Measurements from ENCODE around the gene CHAC1.
A peak's percentile ranks its signal among the peaks of the same experiment; 100 is the strongest.

The CHAC1 gene

DNA sequence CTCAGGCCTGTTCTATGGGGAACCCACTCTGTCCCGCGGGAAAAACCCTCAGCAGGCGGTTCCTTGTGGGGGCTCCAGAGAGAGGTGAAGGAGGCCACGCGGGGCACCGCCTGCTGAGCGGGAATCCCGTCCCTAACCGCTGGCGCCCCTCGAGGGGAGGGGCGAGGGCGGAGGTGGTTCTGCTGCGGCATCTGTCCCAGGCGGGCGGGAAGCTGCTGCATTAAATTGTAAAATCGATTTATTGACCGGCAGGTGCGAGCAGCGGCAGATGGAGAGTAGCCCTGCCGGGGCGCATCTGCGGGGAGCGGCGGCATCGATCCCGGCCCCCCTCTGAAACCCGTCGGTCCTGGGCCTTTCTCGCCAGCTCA lies 27.8 kb upstream of the CHAC1 start:
- DNase-seq: no peak

DNA sequence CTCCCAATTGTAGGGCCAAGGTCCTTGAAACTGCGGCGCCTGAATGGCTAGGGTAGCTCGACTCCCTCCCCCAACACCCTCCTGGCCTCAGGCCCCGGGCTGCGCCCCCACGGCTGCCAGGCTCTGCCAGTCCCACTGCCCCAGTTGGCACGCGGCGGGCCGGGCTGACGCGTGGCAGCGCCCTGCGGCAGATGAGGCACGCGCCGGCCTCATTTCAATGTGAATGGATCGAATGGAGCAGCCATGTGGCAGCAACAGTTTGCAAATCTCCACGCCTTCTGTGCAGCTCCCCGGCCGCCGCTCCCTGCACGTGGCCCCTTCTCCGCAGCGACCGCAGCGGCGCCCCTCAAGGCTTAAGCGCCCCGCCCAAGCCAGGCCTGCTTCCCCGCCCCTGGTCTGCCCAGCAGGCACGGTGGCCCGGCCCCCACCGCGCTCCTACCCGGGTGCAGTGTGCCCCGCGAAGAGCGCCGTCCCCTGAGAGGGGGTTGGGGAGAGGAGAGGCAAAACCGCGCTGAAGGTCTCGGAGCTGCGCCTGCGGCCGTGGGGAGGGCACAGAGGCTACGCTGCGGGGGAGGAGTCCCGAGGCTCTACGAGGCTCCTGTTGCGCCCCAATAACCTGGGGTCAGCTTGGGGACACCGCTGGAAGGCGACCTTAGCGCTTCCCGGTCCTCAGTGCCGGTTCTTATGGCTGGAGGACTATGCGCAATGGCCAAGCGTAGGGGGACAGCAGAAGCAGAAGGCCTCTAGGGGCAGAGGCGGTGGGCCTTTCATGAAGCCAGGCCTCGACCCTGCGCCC lies 27.2 kb upstream of the CHAC1 start:
- DNase-seq: peak; percentile 79

DNA sequence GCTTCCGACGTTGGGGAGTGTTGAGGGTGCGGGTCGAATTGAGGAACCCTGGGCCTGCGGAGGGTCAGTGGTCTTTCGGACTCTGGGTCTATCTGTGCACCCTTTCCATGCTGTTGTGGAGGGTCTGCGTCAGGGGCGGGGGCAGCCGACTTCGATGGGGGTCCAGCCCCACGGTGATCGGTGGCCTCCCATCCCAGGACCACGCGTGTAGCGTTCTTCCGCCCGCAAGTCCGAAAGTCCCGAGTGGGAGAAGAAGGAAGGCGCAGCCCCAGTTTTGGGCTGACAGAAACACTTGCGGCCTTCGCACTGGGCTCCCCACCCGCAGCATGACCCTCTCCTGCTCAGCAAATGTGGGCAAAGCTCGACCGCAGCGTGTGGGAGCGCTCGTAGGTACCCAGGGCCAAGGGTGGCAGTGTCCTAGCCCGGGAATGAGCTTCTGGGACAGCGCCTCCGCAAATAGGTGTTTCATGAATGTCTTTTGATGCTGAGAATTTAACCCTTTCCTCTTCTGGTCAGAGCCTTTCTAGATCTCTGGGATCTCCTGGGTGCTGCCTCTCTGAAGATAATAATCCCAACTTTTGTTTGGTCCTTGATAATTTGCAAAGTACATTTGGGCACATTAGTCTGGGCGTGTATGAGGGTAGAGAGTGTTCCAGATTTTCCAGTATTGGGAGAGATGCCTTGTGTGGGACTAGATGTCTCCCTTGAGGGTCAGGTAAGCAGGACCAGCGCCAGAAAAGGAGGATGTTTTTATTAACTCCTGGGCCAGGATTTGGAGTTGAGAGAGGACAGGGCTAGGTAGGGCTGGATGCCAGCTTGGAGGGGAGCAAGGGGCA lies 26.4 kb upstream of the CHAC1 start:
- DNase-seq: no peak

DNA sequence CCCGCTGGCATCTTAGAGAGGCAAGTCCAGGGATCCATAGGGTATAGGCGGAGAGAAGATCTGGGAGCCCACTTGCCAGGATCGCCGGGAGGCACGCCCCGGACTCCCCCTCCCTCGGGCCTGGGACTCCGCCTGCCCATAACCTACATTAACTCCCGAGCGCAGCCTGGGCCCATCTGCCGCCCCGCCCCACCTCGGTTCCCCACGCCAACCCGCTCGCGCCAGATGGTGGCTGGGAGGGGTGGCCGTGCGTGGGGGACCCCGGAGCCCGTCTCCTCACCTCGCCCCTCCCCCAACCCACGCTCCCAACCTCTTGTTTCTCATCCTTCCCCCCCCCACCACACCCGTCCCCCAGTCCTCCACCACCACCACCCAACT lies 25.8 kb upstream of the CHAC1 start:
- no peak for DNase-seq

DNA sequence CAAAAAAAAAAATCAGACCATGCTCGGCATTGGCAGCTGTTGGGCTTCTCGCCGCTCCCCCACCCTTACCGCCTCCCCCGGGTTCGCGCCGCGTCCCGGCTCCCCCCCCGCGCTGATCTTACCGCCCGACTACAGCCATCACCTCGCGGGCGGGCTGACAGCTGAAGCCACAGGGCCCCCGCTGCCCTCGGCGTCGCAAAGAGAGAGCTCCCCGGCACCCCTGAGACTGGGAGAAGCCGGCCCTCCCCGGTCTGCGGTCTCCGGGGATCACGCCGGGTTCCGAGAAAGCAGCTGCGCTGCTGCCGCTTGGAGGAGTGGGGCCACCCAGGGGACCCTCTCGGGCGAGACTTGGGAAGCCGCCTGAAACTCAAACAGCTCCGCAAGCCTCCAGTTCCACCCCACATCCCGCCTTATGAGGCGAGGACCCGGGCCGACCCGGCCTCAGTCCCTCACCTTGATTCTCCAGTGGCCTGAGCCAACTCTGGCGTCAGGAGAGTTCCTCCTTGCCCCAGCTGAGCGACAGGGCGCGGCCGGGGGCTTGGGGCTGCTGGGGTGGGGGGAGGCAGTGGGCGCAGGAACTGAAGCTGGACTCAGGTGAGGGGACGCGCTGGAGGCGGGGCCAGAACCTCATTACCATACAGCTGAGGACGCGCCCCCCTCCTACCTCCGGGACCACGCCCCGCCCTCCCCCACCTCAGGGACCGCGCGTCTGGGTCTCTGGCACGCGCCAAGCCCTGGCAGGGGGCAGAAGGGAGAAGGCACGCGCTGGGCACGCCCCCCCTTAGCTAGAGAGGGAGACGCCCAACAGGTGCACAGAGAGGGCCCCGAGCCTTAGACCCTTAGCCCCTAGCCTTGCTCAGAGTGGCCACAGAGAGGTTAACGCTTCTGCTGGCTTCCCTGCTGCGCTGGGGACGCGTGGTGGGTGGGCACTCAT lies 25.1 kb upstream of the CHAC1 start:
- DNase-seq: no peak

DNA sequence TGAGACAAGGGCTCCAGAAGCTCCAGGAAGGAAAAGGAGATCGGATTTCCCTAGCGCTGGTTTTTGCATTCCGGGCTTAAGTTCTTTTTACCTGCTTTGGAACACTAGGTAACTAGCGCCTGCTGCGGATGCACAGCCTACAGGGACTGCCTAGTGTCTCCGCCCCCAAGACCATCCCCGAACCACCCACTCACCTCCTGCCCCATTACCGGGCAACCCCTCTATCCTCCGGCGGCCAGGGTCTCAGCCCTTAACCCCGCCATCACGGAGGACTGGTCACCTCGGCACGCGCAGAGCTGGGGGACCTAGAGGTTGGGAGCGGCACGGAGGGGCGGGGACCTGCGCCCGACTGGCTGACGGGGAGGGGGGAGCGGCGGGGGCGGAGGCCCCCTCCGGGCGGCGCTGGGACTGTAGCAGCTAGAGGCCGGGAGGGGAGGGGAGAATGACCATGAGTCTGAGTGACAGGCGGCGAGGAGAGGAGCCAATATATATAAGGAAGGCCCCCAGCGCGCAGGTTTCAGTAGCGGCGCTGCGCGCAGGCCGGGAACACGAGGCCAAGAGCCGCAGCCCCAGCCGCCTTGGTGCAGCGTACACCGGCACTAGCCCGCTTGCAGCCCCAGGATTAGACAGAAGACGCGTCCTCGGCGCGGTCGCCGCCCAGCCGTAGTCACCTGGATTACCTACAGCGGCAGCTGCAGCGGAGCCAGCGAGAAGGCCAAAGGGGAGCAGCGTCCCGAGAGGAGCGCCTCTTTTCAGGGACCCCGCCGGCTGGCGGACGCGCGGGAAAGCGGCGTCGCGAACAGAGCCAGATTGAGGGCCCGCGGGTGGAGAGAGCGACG lies 24.2 kb upstream of the CHAC1 start, which contains the start of gene DLL4:
TSS of gene DLL4 (plus strand) at position 520 of the 839 bp plus-strand sequence. CDS start 329 bp downstream, outside the sequence.
- peak; percentile 68 for DNase-seq

DNA sequence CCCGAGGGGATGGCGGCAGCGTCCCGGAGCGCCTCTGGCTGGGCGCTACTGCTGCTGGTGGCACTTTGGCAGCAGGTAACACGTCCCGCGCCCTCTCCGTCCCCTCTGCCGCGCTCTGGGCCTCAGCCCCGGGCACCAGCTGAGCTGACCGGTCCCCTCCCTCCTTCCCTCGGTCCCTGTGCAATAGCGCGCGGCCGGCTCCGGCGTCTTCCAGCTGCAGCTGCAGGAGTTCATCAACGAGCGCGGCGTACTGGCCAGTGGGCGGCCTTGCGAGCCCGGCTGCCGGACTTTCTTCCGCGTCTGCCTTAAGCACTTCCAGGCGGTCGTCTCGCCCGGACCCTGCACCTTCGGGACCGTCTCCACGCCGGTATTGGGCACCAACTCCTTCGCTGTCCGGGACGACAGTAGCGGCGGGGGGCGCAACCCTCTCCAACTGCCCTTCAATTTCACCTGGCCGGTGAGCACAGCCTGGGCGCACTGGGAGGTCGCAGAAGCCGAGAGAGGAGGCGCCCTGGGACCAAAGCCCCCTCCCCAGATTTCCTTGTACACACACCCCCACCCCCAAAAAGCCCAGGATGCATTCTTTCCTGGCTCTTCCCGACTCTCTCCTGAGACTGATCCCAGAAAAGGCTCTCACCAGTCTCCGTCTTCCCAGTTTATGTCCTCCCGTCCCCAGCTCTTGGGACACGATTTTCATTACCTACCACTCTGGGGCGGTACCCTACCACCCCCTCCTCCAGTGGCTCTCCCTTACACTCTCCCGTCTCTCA lies 23.4 kb upstream of the CHAC1 start:
- DNase-seq: no peak

DNA sequence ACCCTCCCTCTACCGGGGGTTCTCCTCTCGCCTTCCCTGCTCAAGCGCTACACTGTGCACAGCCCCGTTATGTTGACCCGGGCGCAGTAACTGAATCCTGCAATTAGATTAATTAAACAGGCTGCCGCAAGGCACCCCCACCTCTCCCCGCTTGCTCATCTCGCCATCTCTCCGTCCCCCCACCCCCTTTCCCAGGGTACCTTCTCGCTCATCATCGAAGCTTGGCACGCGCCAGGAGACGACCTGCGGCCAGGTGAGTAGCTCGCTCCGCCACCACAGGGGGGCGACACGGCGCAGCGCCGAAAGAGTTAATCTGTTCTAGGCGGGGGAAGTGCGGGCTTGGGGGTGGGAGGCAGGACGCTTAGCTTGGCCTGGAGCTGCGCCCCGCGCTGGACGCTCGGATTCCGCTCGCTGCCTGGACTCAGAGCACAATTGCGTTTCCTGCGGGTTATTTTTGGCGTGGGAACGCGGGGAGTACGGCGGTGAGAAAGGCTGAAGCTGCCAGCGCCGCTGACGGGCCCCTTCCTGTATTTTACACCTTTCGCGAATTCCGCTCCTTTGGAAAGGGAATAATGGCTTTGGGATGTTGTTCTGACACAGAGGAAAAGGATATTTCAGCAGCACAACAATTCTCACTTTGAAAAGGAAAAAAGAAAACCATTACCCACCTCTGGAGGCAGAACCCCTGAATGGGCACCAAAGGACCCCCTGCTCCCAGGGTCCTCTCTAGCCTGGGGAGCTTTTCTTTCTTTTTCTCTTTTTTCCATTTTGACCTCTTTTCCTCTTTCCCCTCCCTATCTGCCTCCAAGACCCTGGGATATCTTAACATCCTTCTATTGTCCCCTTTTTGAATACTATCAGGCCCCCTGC lies 22.6 kb upstream of the CHAC1 start:
- DNase-seq: no peak

DNA sequence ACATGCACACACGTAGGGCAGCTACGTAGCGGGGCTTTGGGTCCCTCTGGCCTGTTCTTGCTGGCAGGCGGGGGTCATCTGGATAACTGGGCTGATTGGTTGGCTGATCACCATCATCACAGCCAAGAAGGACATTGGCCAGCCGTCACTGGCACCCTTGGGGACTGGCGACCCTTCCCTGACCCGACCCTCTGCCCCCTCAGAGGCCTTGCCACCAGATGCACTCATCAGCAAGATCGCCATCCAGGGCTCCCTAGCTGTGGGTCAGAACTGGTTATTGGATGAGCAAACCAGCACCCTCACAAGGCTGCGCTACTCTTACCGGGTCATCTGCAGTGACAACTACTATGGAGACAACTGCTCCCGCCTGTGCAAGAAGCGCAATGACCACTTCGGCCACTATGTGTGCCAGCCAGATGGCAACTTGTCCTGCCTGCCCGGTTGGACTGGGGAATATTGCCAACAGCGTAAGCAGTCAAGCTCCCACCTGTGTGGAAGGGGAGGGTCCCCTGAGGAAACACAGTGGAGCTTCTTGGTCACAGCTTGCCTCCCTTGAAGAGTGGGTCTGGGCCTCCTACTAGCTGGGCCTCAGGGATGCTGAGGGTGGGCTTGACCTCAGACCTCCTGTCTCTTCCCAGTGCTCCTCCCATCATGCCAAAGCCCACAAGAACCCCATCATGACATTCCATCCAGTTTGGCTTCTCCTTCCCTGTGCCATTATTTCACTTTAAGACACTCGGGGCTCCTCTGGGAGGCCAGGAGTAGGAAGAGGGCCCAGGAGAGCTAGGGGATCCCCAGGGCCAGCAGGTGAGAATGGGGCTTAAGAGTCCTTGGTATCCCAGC lies 21.8 kb upstream of the CHAC1 start:
- DNase-seq: no peak

DNA sequence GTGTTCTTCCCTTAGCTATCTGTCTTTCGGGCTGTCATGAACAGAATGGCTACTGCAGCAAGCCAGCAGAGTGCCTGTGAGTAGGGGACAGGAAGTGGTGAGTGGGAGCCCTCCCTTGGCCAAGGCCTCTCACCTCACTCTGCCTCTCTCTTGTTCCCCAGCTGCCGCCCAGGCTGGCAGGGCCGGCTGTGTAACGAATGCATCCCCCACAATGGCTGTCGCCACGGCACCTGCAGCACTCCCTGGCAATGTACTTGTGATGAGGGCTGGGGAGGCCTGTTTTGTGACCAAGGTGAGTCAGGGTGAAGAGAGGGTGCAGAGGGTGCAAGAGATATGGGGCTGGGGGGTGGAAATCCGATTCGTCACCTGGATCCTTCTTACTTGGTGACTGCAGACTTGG lies 21.1 kb upstream of the CHAC1 start:
- DNase-seq: peak; percentile 55

DNA sequence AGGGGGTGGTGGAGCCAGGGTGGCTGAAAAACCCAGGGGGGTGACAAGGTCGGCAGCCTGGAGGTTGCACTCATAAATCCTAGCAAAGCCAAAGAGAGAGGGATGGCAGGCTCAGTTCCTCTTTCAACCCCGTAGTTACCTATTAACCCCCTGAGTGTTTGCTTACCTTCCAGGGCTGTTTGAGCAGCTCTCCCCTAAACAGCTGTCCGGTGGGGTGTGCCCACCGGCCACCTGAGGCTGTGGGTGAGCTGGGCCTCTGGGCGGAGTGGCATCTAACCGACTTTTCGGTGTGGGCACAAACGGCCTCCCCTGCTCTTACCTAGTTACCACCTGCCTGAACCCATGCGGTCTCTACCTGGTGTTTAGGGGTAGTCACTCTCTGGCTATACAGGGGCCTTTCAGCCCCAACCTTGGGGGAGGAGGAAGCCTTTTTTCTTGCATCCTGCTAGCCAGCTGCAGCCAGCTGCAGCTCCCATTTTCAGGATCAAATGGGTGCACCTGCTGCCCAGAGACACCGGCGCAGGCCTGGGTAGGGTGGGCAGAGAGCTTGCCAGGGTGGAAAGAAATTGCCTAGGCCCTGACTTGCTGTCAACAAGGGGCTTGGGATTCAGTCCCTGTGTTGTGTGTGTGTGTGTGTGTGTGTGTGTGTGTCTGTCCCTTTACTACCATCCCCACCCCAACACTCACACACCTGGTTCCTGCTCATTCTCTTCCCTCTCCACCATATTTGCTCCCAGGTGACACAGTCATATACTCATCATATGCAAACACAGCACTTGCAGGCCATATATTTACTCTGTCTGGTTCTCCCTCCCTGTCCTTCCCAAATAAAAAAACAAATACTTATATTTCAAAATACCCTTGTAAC lies 20.4 kb upstream of the CHAC1 start:
- no peak for DNase-seq

DNA sequence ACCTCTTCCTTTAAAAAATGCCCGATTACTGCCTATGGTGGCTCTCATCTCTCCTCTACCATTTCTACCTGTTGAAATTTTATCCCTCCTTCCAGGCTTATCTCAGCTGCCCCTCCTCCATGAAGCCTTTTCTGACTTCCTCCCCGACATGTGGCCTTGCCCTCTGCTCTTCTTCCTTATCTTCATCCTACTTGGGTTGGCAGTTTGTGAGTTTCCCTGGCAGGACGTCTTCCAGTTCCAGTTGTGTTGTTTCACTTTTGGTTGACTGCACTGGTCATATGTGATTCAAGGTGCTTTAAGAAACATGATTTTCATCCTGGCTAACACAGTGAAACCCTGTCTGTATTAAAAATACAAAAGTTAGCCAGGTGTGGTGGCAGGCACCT lies 19.8 kb upstream of the CHAC1 start:
- DNase-seq: peak; percentile 67

DNA sequence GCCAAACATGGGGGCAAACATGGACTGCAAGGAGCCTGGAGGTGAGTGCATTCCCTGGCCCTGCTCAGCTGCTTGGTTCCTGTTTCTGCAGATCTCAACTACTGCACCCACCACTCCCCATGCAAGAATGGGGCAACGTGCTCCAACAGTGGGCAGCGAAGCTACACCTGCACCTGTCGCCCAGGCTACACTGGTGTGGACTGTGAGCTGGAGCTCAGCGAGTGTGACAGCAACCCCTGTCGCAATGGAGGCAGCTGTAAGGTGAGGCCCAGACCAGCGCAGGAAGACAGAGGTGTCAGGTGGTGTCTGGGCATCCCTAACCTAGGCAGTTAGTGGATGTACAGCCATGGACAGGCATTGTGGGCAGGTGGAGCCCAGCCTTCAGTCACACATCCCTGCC lies 18.8 kb upstream of the CHAC1 start:
- DNase-seq: no peak

DNA sequence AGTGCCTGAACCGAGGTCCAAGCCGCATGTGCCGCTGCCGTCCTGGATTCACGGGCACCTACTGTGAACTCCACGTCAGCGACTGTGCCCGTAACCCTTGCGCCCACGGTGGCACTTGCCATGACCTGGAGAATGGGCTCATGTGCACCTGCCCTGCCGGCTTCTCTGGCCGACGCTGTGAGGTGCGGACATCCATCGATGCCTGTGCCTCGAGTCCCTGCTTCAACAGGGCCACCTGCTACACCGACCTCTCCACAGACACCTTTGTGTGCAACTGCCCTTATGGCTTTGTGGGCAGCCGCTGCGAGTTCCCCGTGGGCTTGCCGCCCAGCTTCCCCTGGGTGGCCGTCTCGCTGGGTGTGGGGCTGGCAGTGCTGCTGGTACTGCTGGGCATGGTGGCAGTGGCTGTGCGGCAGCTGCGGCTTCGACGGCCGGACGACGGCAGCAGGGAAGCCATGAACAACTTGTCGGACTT lies 17.0 kb upstream of the CHAC1 start:
- DNase-seq: no peak

DNA sequence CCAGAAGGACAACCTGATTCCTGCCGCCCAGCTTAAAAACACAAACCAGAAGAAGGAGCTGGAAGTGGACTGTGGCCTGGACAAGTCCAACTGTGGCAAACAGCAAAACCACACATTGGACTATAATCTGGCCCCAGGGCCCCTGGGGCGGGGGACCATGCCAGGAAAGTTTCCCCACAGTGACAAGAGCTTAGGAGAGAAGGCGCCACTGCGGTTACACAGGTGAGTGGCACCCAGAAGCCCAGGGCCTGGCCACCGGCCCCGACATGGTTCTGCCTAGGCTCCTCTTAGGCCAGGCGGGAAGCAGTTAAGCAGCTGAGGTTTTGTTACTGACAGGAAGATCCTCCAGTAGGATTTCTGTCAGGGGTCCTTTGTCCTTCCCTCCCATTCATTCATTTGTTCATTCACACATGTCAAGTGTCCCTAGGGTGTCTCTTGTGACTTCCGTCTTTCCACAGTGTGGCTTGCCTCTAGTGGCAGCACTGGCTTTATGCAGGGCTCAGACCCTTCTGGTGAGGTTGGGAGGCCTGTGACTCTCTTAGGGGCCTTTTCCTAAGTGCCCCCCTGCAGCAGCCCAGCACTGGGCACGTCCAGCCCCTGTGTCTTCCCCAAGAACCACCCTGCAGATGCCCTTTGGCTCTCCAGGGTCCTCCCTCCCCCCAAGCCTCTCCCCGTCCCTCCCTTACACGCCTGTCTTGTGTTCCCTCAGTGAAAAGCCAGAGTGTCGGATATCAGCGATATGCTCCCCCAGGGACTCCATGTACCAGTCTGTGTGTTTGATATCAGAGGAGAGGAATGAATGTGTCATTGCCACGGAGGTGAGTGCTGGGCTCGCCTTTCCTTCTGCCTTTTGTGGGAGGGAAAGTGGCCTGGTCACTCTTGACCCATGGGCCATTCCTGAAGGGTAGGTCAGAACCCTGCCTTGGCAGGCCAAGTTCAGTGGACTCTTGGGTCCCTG lies 16.3 kb upstream of the CHAC1 start:
- no peak for DNase-seq

DNA sequence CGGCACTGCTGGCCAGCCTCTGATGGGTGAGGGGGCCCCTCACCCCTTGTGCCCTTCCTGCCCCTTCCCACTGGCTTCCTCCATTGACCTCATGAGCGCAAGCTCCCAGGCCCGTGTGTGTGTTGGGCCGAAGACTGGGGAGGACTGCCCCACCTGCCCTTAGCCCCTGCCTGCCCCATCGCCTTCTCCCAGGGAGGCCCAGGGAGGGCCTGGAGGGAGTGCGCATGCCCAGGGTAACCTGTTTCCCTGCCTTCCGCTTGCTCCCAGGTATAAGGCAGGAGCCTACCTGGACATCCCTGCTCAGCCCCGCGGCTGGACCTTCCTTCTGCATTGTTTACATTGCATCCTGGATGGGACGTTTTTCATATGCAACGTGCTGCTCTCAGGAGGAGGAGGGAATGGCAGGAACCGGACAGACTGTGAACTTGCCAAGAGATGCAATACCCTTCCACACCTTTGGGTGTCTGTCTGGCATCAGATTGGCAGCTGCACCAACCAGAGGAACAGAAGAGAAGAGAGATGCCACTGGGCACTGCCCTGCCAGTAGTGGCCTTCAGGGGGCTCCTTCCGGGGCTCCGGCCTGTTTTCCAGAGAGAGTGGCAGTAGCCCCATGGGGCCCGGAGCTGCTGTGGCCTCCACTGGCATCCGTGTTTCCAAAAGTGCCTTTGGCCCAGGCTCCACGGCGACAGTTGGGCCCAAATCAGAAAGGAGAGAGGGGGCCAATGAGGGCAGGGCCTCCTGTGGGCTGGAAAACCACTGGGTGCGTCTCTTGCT lies 15.3 kb upstream of the CHAC1 start:
- DNase-seq: peak; percentile 59

Measured in hematopoietic multipotent progenitor cell treated with erythropoietin and hydrocortisone succinate and interleukin-3 and kit ligand, for 6 days (in vitro differentiated cells).